GM23338 (cell line): Measurements from ENCODE around the gene TSPAN33. TPM values are rescaled to one million over a fixed set of nuclear protein-coding genes. Genes with fewer than 3 reads are reported as not detected.
A peak's percentile ranks its signal among the peaks of the same experiment; 100 is the strongest.

Source experiments
- ATAC-seq: fragments of 200-7000 bp; cut with Tn5 transposase; 3 replicates; pipeline ENCODE4 v1.9.1; 2020
- DNase-seq: peaks from one replicate; pipeline ENCODE4 v3.0.0-alpha.2; 2015; ENCODE audit warnings: low spot score
- H2AFZ ChIP-seq: fragments of 200-600 bp; sonication (generic); 2 replicates; pipeline ENCODE4 v1.8.0; 2016; ENCODE audit warnings: antibody characterized with exemption, mild to moderate bottlenecking, moderate library complexity
- H3F3A ChIP-seq: fragments of 200-600 bp; sonication (generic); replicated peaks from 2 replicates; pipeline ENCODE4 v1.8.0; 2017; ENCODE audit warnings: antibody characterized with exemption, mixed run types, low read depth
- H3K27ac ChIP-seq: fragments of 200-600 bp; sonication (generic); 2 replicates; pipeline ENCODE4 v1.6.1; 2016; ENCODE audit warnings: low read depth
- H3K27me3 ChIP-seq: fragments of 200-600 bp; sonication (generic); 2 replicates; pipeline ENCODE4 v1.8.0; 2016; ENCODE audit warnings: mild to moderate bottlenecking, mixed run types, moderate library complexity; ENCODE audit not compliant: insufficient read depth
- H3K36me3 ChIP-seq: fragments of 200-600 bp; sonication (generic); 2 replicates; pipeline ENCODE4 v1.8.0; 2016; ENCODE audit warnings: mild to moderate bottlenecking; ENCODE audit not compliant: insufficient read depth
- H3K4me1 ChIP-seq: fragments of 200-600 bp; sonication (generic); 2 replicates; pipeline ENCODE4 v1.8.0; 2016; ENCODE audit warnings: mild to moderate bottlenecking, moderate library complexity; ENCODE audit not compliant: insufficient read depth
- H3K4me2 ChIP-seq: fragments of 200-600 bp; sonication (generic); 2 replicates; pipeline ENCODE4 v1.7.1; 2017; ENCODE audit warnings: mixed run types
- H3K4me3 ChIP-seq: fragments of 200-600 bp; sonication (generic); 2 replicates; pipeline ENCODE4 v1.6.1; 2016; ENCODE audit warnings: mixed run types
- H3K79me2 ChIP-seq: fragments of 200-600 bp; sonication (generic); replicated peaks from 2 replicates; pipeline ENCODE4 v1.8.0; 2017; ENCODE audit warnings: mild to moderate bottlenecking; ENCODE audit not compliant: insufficient read depth
- H3K9me2 ChIP-seq: fragments of 200-600 bp; sonication (generic); 2 replicates; pipeline ENCODE4 v1.8.0; 2017; ENCODE audit not compliant: insufficient read depth
- H4K20me1 ChIP-seq: fragments of 200-600 bp; sonication (generic); replicated peaks from 2 replicates; pipeline ENCODE4 v1.8.0; 2017; ENCODE audit warnings: mild to moderate bottlenecking; ENCODE audit not compliant: insufficient read depth
- H3K27ac Mint-ChIP-seq: 2 replicates; pipeline ENCODE4 v1.8.0; 2020; ENCODE audit warnings: inconsistent platforms, mild to moderate bottlenecking, moderate library complexity, mixed read lengths
- H3K27me3 Mint-ChIP-seq: 3 replicates; pipeline ENCODE4 v1.8.0; 2022; ENCODE audit warnings: low read depth, mild to moderate bottlenecking, moderate library complexity, mixed read lengths, inconsistent platforms; ENCODE audit not compliant: insufficient read depth, poor library complexity
- H3K36me3 Mint-ChIP-seq: 3 replicates; pipeline ENCODE4 v1.8.0; 2021; ENCODE audit warnings: low read depth, mild to moderate bottlenecking, inconsistent platforms, moderate library complexity, mixed read lengths
- H3K4me1 Mint-ChIP-seq: 3 replicates; pipeline ENCODE4 v1.8.0; 2020; ENCODE audit warnings: mild to moderate bottlenecking, inconsistent platforms, mixed read lengths
- H3K4me3 Mint-ChIP-seq: 3 replicates; pipeline ENCODE4 v1.8.0; 2021; ENCODE audit warnings: moderate library complexity, mild to moderate bottlenecking, inconsistent platforms, mixed read lengths
- H3K9me3 Mint-ChIP-seq: 3 replicates; pipeline ENCODE4 v1.8.0; 2020; ENCODE audit warnings: moderate library complexity, mild to moderate bottlenecking, inconsistent platforms, mixed read lengths
- CREB1 ChIP-seq: fragments of 250-450 bp; sonication (Bioruptor Pico); IDR thresholded peaks from 2 replicates; pipeline ENCODE4 v1.5.0; 2020; ENCODE audit warnings: low read depth, mild to moderate bottlenecking, moderate library complexity
- EZH2phosphoT487 ChIP-seq: fragments of 200-600 bp; sonication (generic); IDR thresholded peaks from one replicate; pipeline ENCODE4 v1.8.1; 2018; ENCODE audit warnings: antibody characterized with exemption; ENCODE audit not compliant: unreplicated experiment
- JUNB ChIP-seq: IDR thresholded peaks from one replicate; pipeline ENCODE4 v1.6.1; 2016; ENCODE audit warnings: antibody characterized with exemption; ENCODE audit not compliant: unreplicated experiment
- POLR2AphosphoS5 ChIP-seq: IDR thresholded peaks from 2 replicates; pipeline ENCODE4 v1.6.1; 2016; ENCODE audit warnings: antibody characterized with exemption, low read depth
- STAT1 ChIP-seq: IDR thresholded peaks from one replicate; pipeline ENCODE4 v1.6.1; 2016; ENCODE audit warnings: antibody characterized with exemption; ENCODE audit not compliant: unreplicated experiment
- ZNF331 ChIP-seq: fragments of 250-450 bp; sonication (Bioruptor Pico); IDR thresholded peaks from 2 replicates; pipeline ENCODE4 v1.5.0; 2020; ENCODE audit warnings: low read depth, mild to moderate bottlenecking, moderate library complexity
- polyA plus RNA-seq: library from polyadenylated mRNA; unstranded; fragments of >200 nt; fragmentation: Nextera tagmentation; extraction: Ambion mirVana; gene quantifications from 2 replicates; pipeline ENCODE4 v1.2.1, GENCODE V29; 2016
- total RNA-seq: library from RNA; depleted of rRNA; stranded (reverse); fragments of >200 nt; shearing (Covaris generic); gene quantifications from 2 replicates; pipeline ENCODE4 v1.2.3, GENCODE V29; 2014
- TF ChIP-seq, protein P1 (sequence below): IDR thresholded peaks from 2 replicates; pipeline ENCODE4 v1.6.1; 2016; ENCODE audit warnings: antibody characterized with exemption
- TF ChIP-seq, protein P2 (sequence below), 2 experiments: fragments of 200-600 bp in 1 of 2; sonication (generic) in 1 of 2; conservative IDR thresholded peaks; 2 replicates each; pipeline versions ENCODE4 v1.5.1 to v1.6.1; 2016 to 2017; ENCODE audit warnings: antibody characterized with exemption in 2 of 2, low read depth in 2 of 2, mild to moderate bottlenecking in 2 of 2, moderate library complexity in 1 of 2

TSPAN33 gene
- total and polyA plus RNA-seq, 2 experiments from 2014 or later, result 17.6 to 51.5 TPM

DNA sequence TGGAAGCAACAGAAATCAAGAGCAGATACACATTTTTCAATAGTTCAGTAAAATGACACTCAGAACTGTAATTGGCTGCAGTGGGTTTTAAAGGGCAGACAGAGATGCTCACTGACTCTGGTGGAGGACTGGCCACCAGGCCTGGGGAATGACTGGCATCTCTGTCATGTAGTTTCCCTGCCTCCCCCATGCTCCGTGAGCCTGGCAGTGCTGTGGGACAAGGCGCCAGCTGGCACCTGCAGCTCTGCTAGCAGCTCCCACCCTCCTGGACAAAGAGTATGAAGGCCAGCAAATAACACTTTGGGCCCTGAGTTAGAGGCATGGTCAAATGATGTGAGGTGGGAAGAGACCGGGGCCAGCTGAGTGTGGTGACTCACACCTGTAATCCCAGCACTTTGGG is 15.0 kb downstream of the TSPAN33 start:
- peaks cover 2% of the 10 kb centered on the region; the same call in 1 of the 3 replicates for H3K4me1 Mint-ChIP-seq
- Histone ChIP-seq H3K4me1 (no peaks in the 10 kb centered on the region), H4K20me1 (peaks cover 11% of the 10 kb centered on the region; the same call in 1 of the 2 replicates), H3F3A (no peaks in the 10 kb centered on the region), H3K4me2 (no peak overlapping the region), H3K4me3 (no peak overlapping the region), H3K79me2 (no peaks in the 10 kb centered on the region), H3K9me2 (0 out of 2 replicates have a peak, but pooled peaks cover 3% of the 10 kb centered on the region), H3K27me3 (no peaks in the 10 kb centered on the region), H3K27ac (no peak overlapping the region), H3K36me3 (no peaks in the 10 kb centered on the region), H2AFZ (no peak overlapping the region)
- H3K9me3 Mint-ChIP-seq, result no peaks in the 10 kb centered on the region
- no peaks in the 10 kb centered on the region for H3K36me3 Mint-ChIP-seq
- DNase-seq (no peak), ATAC-seq (no peak)
- H3K27me3 Mint-ChIP-seq, result peaks cover 2% of the 10 kb centered on the region
- H3K4me3 Mint-ChIP-seq, result no peak overlapping the region
- no peak overlapping the region for H3K27ac Mint-ChIP-seq
- TF ChIP-seq JUNB (no peak), STAT1 (no peak)
- TF ChIP-seq, protein P1, sequence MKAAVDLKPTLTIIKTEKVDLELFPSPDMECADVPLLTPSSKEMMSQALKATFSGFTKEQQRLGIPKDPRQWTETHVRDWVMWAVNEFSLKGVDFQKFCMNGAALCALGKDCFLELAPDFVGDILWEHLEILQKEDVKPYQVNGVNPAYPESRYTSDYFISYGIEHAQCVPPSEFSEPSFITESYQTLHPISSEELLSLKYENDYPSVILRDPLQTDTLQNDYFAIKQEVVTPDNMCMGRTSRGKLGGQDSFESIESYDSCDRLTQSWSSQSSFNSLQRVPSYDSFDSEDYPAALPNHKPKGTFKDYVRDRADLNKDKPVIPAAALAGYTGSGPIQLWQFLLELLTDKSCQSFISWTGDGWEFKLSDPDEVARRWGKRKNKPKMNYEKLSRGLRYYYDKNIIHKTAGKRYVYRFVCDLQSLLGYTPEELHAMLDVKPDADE, result no peak

GRCh38 chr7:129160161-129160905 is 15.8 kb downstream of the TSPAN33 start:
- Histone ChIP-seq H3K9me2 (no peaks in the 10 kb centered on the region), H3K27ac (no peak overlapping the region), H3F3A (no peaks in the 10 kb centered on the region), H3K36me3 (peaks cover 3% of the 10 kb centered on the region; the same call in 1 of the 2 replicates), H2AFZ (no peak overlapping the region), H3K4me3 (no peak overlapping the region), H3K79me2 (no peaks in the 10 kb centered on the region), H4K20me1 (peaks cover 11% of the 10 kb centered on the region; the same call in 1 of the 2 replicates), H3K4me1 (no peaks in the 10 kb centered on the region), H3K27me3 (no peaks in the 10 kb centered on the region), H3K4me2 (no peak overlapping the region)
- TF ChIP-seq, protein P1, result no peak
- TF ChIP-seq CREB1 (CRISPR knock-in tag), result no peak
- TF ChIP-seq ZNF331 (CRISPR knock-in tag), result no peak
- no peak for TF ChIP-seq EZH2phosphoT487
- TF ChIP-seq, protein P2, sequence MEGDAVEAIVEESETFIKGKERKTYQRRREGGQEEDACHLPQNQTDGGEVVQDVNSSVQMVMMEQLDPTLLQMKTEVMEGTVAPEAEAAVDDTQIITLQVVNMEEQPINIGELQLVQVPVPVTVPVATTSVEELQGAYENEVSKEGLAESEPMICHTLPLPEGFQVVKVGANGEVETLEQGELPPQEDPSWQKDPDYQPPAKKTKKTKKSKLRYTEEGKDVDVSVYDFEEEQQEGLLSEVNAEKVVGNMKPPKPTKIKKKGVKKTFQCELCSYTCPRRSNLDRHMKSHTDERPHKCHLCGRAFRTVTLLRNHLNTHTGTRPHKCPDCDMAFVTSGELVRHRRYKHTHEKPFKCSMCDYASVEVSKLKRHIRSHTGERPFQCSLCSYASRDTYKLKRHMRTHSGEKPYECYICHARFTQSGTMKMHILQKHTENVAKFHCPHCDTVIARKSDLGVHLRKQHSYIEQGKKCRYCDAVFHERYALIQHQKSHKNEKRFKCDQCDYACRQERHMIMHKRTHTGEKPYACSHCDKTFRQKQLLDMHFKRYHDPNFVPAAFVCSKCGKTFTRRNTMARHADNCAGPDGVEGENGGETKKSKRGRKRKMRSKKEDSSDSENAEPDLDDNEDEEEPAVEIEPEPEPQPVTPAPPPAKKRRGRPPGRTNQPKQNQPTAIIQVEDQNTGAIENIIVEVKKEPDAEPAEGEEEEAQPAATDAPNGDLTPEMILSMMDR (conservative IDR thresholded peaks at IDR 0.05; ENCODE audit: low read depth in 2 of 2), result no peak
- no peak for TF ChIP-seq POLR2AphosphoS5
- H3K27me3 Mint-ChIP-seq, result peaks cover 2% of the 10 kb centered on the region
- peaks cover 2% of the 10 kb centered on the region; the same call in 1 of the 3 replicates for H3K4me1 Mint-ChIP-seq
- no peaks in the 10 kb centered on the region for H3K9me3 Mint-ChIP-seq
- no peak overlapping the region for H3K27ac Mint-ChIP-seq
- H3K4me3 Mint-ChIP-seq, result no peak overlapping the region
- DNase-seq (peak; percentile 50), ATAC-seq (peak; percentile 69)
- peaks cover 5% of the 10 kb centered on the region for H3K36me3 Mint-ChIP-seq
